ENCODE results near the gene KIAA0408.

KIAA0408 gene

GRCh38 chr6:127457456-127458064, 1.6 kb downstream of the KIAA0408 start:
- peak; percentile 95 for DNase-seq (ENCODE audit: low read depth)
- no peak for TF ChIP-seq CTCF (conservative IDR thresholded peaks at IDR 0.05; ENCODE audit: low read depth, low read length)
- H3K4me3 ChIP-seq (ENCODE audit: low read depth, low read length) = peak overlapping the region; percentile 3

- no peak overlapping the region for H3K4me3 ChIP-seq (ENCODE audit: low read depth, low read length)
- TF ChIP-seq CTCF (conservative IDR thresholded peaks at IDR 0.05; ENCODE audit: low read depth, low read length) = no peak
- DNase-seq (ENCODE audit: low read depth) = no peak
Measured at GRCh38 chr6:127456465-127456864, 2.7 kb downstream of the KIAA0408 start.

GRCh38 chr6:127453845-127454619, 5.2 kb downstream of the KIAA0408 start:
- no peak for DNase-seq (ENCODE audit: low read depth)
- TF ChIP-seq CTCF (conservative IDR thresholded peaks at IDR 0.05; ENCODE audit: low read depth, low read length) = no peak
- no peak overlapping the region for H3K4me3 ChIP-seq (ENCODE audit: low read depth, low read length)

- no peak for DNase-seq (ENCODE audit: low read depth)
- H3K4me3 ChIP-seq (ENCODE audit: low read depth, low read length) = no peak overlapping the region
- TF ChIP-seq CTCF (conservative IDR thresholded peaks at IDR 0.05; ENCODE audit: low read depth, low read length) = no peak
Measured at GRCh38 chr6:127452803-127453202, 6.4 kb downstream of the KIAA0408 start.

- no peak for DNase-seq (ENCODE audit: low read depth)
- no peak for TF ChIP-seq CTCF (conservative IDR thresholded peaks at IDR 0.05; ENCODE audit: low read depth, low read length)
- no peak overlapping the region for H3K4me3 ChIP-seq (ENCODE audit: low read depth, low read length)
Measured at GRCh38 chr6:127451388-127451787, 7.8 kb downstream of the KIAA0408 start.

GRCh38 chr6:127447780-127448179, 11.4 kb downstream of the KIAA0408 start:
- TF ChIP-seq CTCF (conservative IDR thresholded peaks at IDR 0.05; ENCODE audit: low read depth, low read length) = no peak
- no peak for DNase-seq (ENCODE audit: low read depth)
- no peak overlapping the region for H3K4me3 ChIP-seq (ENCODE audit: low read depth, low read length)

- no peak overlapping the region for H3K4me3 ChIP-seq (ENCODE audit: low read depth, low read length)
- TF ChIP-seq CTCF (conservative IDR thresholded peaks at IDR 0.05; ENCODE audit: low read depth, low read length) = no peak
- peak; percentile 54 for DNase-seq (ENCODE audit: low read depth)
Measured at GRCh38 chr6:127446356-127446755, 12.8 kb downstream of the KIAA0408 start.
